ENCODE measurements around the gene SDK1.

Gene SDK1

GRCh38 chr7:3301831-3302618 is 973 bp downstream of the SDK1 start:
- H3K9me3 Mint-ChIP-seq: no peaks in the 10 kb centered on the region
- H3K4me1 Mint-ChIP-seq (ENCODE audit: low read depth): peaks cover 13% of the 10 kb centered on the region
- H3K27me3 Mint-ChIP-seq: peaks cover 58% of the 10 kb centered on the region
- peak overlapping the region; percentile 67 for H3K4me3 Mint-ChIP-seq
- H3K27ac Mint-ChIP-seq: no peak overlapping the region
- H3K36me3 Mint-ChIP-seq (ENCODE audit: low read depth): no peaks in the 10 kb centered on the region

GRCh38 chr7:3302681-3303320 is 1.7 kb downstream of the SDK1 start:
- Mint-ChIP-seq H3K27ac (no peak overlapping the region), H3K4me3 (peak overlapping the region; percentile 67), H3K36me3 (ENCODE audit: low read depth) (no peaks in the 10 kb centered on the region), H3K4me1 (ENCODE audit: low read depth) (peaks cover 13% of the 10 kb centered on the region), H3K27me3 (peaks cover 59% of the 10 kb centered on the region), H3K9me3 (no peaks in the 10 kb centered on the region)

GRCh38 chr7:3304131-3304530 is 3.1 kb downstream of the SDK1 start:
- Mint-ChIP-seq H3K4me1 (ENCODE audit: low read depth) (peaks cover 13% of the 10 kb centered on the region), H3K27me3 (peaks cover 63% of the 10 kb centered on the region), H3K4me3 (no peak overlapping the region), H3K27ac (no peak overlapping the region), H3K9me3 (no peaks in the 10 kb centered on the region), H3K36me3 (ENCODE audit: low read depth) (no peaks in the 10 kb centered on the region)

- Mint-ChIP-seq H3K27me3 (peaks cover 67% of the 10 kb centered on the region), H3K27ac (no peak overlapping the region), H3K4me3 (no peak overlapping the region)
Measured at GRCh38 chr7:3307435-3307834, 6.4 kb downstream of the SDK1 start.

GRCh38 chr7:3309140-3309539 is 8.1 kb downstream of the SDK1 start:
- Mint-ChIP-seq H3K4me1 (ENCODE audit: low read depth) (no peaks in the 10 kb centered on the region), H3K27me3 (peaks cover 55% of the 10 kb centered on the region), H3K36me3 (ENCODE audit: low read depth) (no peaks in the 10 kb centered on the region), H3K9me3 (no peaks in the 10 kb centered on the region), H3K27ac (no peak overlapping the region), H3K4me3 (no peak overlapping the region)

More at GRCh38 chr7:3307435-3307834, 6.4 kb downstream of the SDK1 start:
- H3K36me3 Mint-ChIP-seq (ENCODE audit: low read depth): no peaks in the 10 kb centered on the region
- H3K9me3 Mint-ChIP-seq: no peaks in the 10 kb centered on the region
- peaks cover 3% of the 10 kb centered on the region for H3K4me1 Mint-ChIP-seq (ENCODE audit: low read depth)

GRCh38 chr7:3309956-3310355 is 8.9 kb downstream of the SDK1 start:
- Mint-ChIP-seq H3K27ac (no peak overlapping the region), H3K4me3 (no peak overlapping the region), H3K36me3 (ENCODE audit: low read depth) (no peaks in the 10 kb centered on the region), H3K27me3 (peaks cover 51% of the 10 kb centered on the region), H3K9me3 (no peaks in the 10 kb centered on the region), H3K4me1 (ENCODE audit: low read depth) (no peaks in the 10 kb centered on the region)

GRCh38 chr7:3310884-3311283 is 9.8 kb downstream of the SDK1 start:
- Mint-ChIP-seq H3K4me1 (ENCODE audit: low read depth) (no peaks in the 10 kb centered on the region), H3K36me3 (ENCODE audit: low read depth) (no peaks in the 10 kb centered on the region), H3K27me3 (peaks cover 42% of the 10 kb centered on the region), H3K9me3 (no peaks in the 10 kb centered on the region), H3K4me3 (no peak overlapping the region), H3K27ac (no peak overlapping the region)

GRCh38 chr7:3312583-3312982 is 11.5 kb downstream of the SDK1 start:
- Mint-ChIP-seq H3K27me3 (peaks cover 40% of the 10 kb centered on the region), H3K36me3 (ENCODE audit: low read depth) (no peaks in the 10 kb centered on the region), H3K4me3 (no peak overlapping the region), H3K9me3 (no peaks in the 10 kb centered on the region), H3K4me1 (ENCODE audit: low read depth) (no peaks in the 10 kb centered on the region), H3K27ac (no peak overlapping the region)

GRCh38 chr7:3318874-3319273 is 17.8 kb downstream of the SDK1 start:
- Mint-ChIP-seq H3K4me3 (no peak overlapping the region), H3K9me3 (no peaks in the 10 kb centered on the region), H3K36me3 (ENCODE audit: low read depth) (no peaks in the 10 kb centered on the region), H3K4me1 (ENCODE audit: low read depth) (no peaks in the 10 kb centered on the region), H3K27ac (no peak overlapping the region), H3K27me3 (peaks cover 16% of the 10 kb centered on the region)

- Mint-ChIP-seq H3K4me3 (no peak overlapping the region), H3K4me1 (ENCODE audit: low read depth) (no peaks in the 10 kb centered on the region), H3K27ac (no peak overlapping the region), H3K36me3 (ENCODE audit: low read depth) (no peaks in the 10 kb centered on the region), H3K9me3 (no peaks in the 10 kb centered on the region), H3K27me3 (peaks cover 16% of the 10 kb centered on the region)
Measured at GRCh38 chr7:3321206-3321605, 20.2 kb downstream of the SDK1 start.

GRCh38 chr7:3321745-3322144 is 20.7 kb downstream of the SDK1 start:
- no peak overlapping the region for H3K27ac Mint-ChIP-seq
- no peaks in the 10 kb centered on the region for H3K36me3 Mint-ChIP-seq (ENCODE audit: low read depth)
- peaks cover 16% of the 10 kb centered on the region for H3K27me3 Mint-ChIP-seq
- no peaks in the 10 kb centered on the region for H3K4me1 Mint-ChIP-seq (ENCODE audit: low read depth)
- no peak overlapping the region for H3K4me3 Mint-ChIP-seq
- H3K9me3 Mint-ChIP-seq: no peaks in the 10 kb centered on the region

GRCh38 chr7:3326246-3326645 is 25.2 kb downstream of the SDK1 start:
- Mint-ChIP-seq H3K36me3 (ENCODE audit: low read depth) (no peaks in the 10 kb centered on the region), H3K4me1 (ENCODE audit: low read depth) (no peaks in the 10 kb centered on the region), H3K4me3 (no peak overlapping the region), H3K9me3 (no peaks in the 10 kb centered on the region), H3K27ac (no peak overlapping the region), H3K27me3 (peaks cover 13% of the 10 kb centered on the region)

GRCh38 chr7:3327099-3327498 is 26.0 kb downstream of the SDK1 start:
- H3K27me3 Mint-ChIP-seq: peaks cover 14% of the 10 kb centered on the region
- H3K4me1 Mint-ChIP-seq (ENCODE audit: low read depth): no peaks in the 10 kb centered on the region
- H3K36me3 Mint-ChIP-seq (ENCODE audit: low read depth): no peaks in the 10 kb centered on the region
- no peak overlapping the region for H3K27ac Mint-ChIP-seq
- H3K9me3 Mint-ChIP-seq: no peaks in the 10 kb centered on the region
- no peak overlapping the region for H3K4me3 Mint-ChIP-seq

- Mint-ChIP-seq H3K27ac (no peak overlapping the region), H3K9me3 (no peaks in the 10 kb centered on the region), H3K27me3 (peaks cover 15% of the 10 kb centered on the region), H3K4me3 (no peak overlapping the region), H3K4me1 (ENCODE audit: low read depth) (no peaks in the 10 kb centered on the region), H3K36me3 (ENCODE audit: low read depth) (no peaks in the 10 kb centered on the region)
Measured at GRCh38 chr7:3327655-3328054, 26.6 kb downstream of the SDK1 start.

- H3K36me3 Mint-ChIP-seq (ENCODE audit: low read depth): no peaks in the 10 kb centered on the region
- no peak overlapping the region for H3K4me3 Mint-ChIP-seq
- H3K4me1 Mint-ChIP-seq (ENCODE audit: low read depth): no peaks in the 10 kb centered on the region
- peaks cover 32% of the 10 kb centered on the region for H3K27me3 Mint-ChIP-seq
- no peaks in the 10 kb centered on the region for H3K9me3 Mint-ChIP-seq
- no peak overlapping the region for H3K27ac Mint-ChIP-seq
Measured at GRCh38 chr7:3332308-3332707, 31.3 kb downstream of the SDK1 start.

- Mint-ChIP-seq H3K27ac (no peak overlapping the region), H3K27me3 (peaks cover 46% of the 10 kb centered on the region), H3K36me3 (ENCODE audit: low read depth) (no peaks in the 10 kb centered on the region), H3K4me1 (ENCODE audit: low read depth) (no peaks in the 10 kb centered on the region), H3K4me3 (no peak overlapping the region), H3K9me3 (no peaks in the 10 kb centered on the region)
Measured at GRCh38 chr7:3333861-3334260, 32.8 kb downstream of the SDK1 start.
